ENCODE measurements around the gene HS6ST1. TPM values are rescaled to one million over a fixed set of nuclear protein-coding genes. Genes with fewer than 3 reads are reported as not detected.

The HS6ST1 gene
- total RNA-seq, 2 donors from 2014 or later: 20.5 to 40.4 TPM

- ATAC-seq (no peak), DNase-seq (no peak)
Observed at GRCh38 chr2:128241896-128242295, 76.8 kb downstream of the HS6ST1 start.

DNA sequence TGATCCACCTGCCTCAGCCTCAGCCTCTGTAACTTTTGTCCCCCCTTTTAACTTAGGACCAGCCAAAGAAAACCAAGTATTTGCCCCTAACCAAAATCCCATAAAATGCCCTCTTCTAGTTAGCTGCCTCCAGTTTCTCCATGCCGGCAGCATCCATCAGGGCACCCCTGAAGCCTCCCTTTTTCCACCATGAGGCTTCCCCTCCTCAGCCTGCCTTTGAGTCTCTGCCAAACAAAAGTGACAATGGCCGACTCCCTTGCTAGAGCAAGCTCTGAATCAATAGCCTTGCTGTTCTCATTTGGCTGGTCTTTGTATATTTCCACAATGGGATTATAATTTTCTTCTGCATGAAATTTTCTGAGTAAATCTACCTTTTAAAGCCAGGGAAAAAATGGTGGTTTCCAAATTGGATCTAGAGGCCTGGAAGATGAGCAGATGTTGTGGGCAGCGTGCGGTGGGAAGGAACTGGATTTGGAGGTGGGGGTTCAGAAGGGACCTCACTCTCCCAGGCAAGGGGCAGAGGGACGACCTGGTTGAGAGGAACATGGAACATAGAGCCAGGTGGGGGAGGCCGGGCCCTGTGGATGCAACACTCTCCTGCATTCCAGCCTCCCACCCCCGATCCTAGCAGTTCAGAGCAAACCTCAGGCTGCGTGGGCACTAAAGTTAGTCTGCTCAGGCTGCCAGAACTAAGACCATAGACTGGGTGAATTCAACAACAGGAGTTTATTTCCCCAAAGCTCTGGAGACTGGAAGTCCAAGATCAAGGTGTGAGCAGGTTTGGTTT lies 80.6 kb downstream of the HS6ST1 start:
- intact Hi-C loops (cut with DNase I, micrococcal nuclease): loop anchor here in 1 of 2 donors (5.0 kb wide), 1 partner anchor 61 kb away; no protein-coding TSS in a partner anchor
- no peak for ATAC-seq
- no peak for DNase-seq

More at GRCh38 chr2:128241896-128242295, 76.8 kb downstream of the HS6ST1 start:
- intact Hi-C loops (cut with DNase I, micrococcal nuclease): no loop called here

- intact Hi-C loops (cut with DNase I, micrococcal nuclease): loop anchor here in 1 of 2 donors (5.0 kb wide), 1 partner anchor 60 kb away; no protein-coding TSS in a partner anchor
- DNase-seq (no peak), ATAC-seq (no peak)
Observed at GRCh38 chr2:128237081-128237534, 81.6 kb downstream of the HS6ST1 start.

GRCh38 chr2:128236491-128237035 lies 82.1 kb downstream of the HS6ST1 start:
- DNase-seq: no peak
- intact Hi-C loops (cut with DNase I, micrococcal nuclease): loop anchor here in 1 of 2 donors (5.0 kb wide), 1 partner anchor 59 kb away; no protein-coding TSS in a partner anchor
- ATAC-seq: no peak

DNA sequence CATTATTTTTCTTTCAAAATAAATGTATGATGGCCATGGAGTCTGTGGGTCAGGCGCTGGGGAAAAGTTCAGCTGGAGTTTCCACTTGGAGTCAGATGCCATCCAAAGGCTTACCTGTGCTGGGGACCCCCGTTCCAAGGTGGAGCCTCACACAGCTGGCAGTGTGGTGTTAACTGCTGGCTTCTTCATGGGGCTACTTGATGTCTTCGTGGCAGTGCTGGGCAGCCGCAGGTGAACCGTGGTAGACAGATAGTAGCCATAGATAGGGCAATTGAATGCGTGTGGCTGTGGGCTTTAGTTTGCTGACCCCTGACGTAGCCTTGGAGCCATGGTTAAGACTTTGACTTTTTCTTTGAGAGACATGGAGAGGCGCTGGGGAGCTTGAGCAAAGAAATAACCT lies 83.1 kb downstream of the HS6ST1 start:
- no peak for ATAC-seq
- intact Hi-C loops (cut with DNase I, micrococcal nuclease): loop anchor here in 1 of 2 donors (5.0 kb wide), 1 partner anchor 58 kb away; no protein-coding TSS in a partner anchor
- no peak for DNase-seq

- DNase-seq (no peak), ATAC-seq (no peak)
- intact Hi-C loops (cut with DNase I, micrococcal nuclease): loop anchor here in 1 of 2 donors (5.0 kb wide), 1 partner anchor 57 kb away; no protein-coding TSS in a partner anchor
Observed at GRCh38 chr2:128234613-128235012, 84.1 kb downstream of the HS6ST1 start.

DNA sequence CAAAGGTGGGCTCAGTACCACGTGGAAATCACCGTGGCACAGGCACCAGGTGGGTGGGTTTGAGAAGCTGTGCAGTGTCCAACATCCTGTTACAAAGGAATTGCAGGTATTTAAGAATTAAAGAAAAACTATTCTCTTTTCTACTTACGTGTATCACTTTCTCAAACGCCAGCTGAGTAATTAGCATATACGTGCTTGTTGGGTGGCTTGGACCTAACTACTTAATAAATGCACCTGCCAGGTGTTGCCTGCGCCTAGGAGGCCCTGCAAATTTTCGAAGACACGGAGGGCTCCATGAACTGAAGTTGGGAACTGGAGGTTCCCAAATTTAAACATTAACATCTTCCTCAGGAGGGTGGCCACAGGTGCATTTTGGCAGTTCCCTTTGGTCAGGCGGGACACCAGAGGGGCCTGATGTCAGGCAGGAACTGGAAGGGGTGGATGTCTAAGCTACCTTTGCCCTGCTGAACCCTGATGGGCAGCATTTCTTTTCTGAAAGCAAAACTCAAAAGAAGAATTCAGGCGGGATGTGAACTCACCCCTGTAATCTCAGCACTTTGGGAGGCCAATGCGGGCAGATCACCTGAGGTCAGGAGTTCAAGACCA lies 84.8 kb downstream of the HS6ST1 start:
- DNase-seq (no peak), ATAC-seq (no peak)
- intact Hi-C loops (cut with DNase I, micrococcal nuclease): no loop called here

- intact Hi-C loops (cut with DNase I, micrococcal nuclease): no loop called here
- ATAC-seq (peak; percentile 93), DNase-seq (peak; percentile 89 to 95)
Observed at GRCh38 chr2:128232965-128233789, 85.5 kb downstream of the HS6ST1 start.

GRCh38 chr2:128228894-128229293 lies 89.8 kb downstream of the HS6ST1 start:
- intact Hi-C loops (cut with DNase I, micrococcal nuclease): no loop called here
- DNase-seq (no peak), ATAC-seq (peak; percentile 40)

GRCh38 chr2:128227862-128228261 lies 90.8 kb downstream of the HS6ST1 start:
- ATAC-seq (no peak), DNase-seq (no peak)
- intact Hi-C loops (cut with DNase I, micrococcal nuclease): no loop called here

- DNase-seq: no peak
- no peak for ATAC-seq
- intact Hi-C loops (cut with DNase I, micrococcal nuclease): no loop called here
Observed at GRCh38 chr2:128219891-128220290, 98.8 kb downstream of the HS6ST1 start.

DNA sequence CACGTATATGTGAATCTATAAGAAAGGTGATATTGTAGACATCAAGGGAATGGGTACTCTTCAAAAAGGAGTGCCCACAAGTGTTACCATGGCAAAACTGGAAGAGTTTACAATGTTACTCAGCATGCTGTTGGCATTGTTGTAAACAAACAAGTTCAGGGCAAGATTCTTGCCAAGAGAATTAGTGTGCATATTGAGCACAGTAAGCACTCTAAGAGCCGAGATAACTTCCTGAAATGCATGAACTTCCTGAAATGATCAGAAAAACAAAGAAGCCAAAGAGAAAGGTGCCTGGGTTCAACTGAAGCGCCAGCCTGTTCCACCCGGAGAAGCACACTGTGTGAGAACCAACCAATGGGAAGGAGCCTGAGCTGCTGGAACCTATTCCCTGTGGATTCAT lies 101.0 kb downstream of the HS6ST1 start:
- intact Hi-C loops (cut with DNase I, micrococcal nuclease): no loop called here
- ATAC-seq: peak; percentile 52

GRCh38 chr2:128215897-128216642 lies 102.6 kb downstream of the HS6ST1 start:
- intact Hi-C loops (cut with DNase I, micrococcal nuclease): no loop called here
- ATAC-seq: no peak
- DNase-seq: no peak

More for the DNA sequence above, 101.0 kb downstream of the HS6ST1 start:
- no peak for DNase-seq

Other genes with a start within 250 kb of the HS6ST1 start
- 10 to 100 TPM; 35.9 to 52.9 TPM for gene UGGT1, start 227.7 kb downstream of the HS6ST1 start, total RNA-seq